Measurements from ENCODE around the gene DUSP16. TPM values are rescaled to one million over a fixed set of nuclear protein-coding genes. Genes with fewer than 3 reads are reported as not detected.

DUSP16 gene
- total RNA-seq, 1 donor from 2014 or later = 15.9 TPM

DNA sequence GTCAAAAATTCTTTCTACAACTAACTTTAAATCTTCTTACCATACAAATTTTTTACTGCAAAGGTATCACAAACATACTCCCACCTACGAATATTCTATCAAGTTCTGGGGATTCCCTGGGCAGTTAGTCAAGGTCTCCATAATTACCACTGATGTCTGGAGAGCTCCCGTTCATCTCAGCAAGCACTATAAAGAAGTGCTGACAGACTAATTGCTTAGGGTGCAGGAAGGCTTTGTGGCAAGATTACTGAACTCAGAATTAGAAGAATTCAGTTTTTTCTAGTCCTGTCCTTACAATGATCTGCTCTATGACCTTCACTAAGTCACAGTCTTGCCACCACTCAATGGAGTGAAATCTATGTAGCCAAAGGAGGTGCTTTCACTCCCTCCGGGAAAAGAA lies 61.5 kb downstream of the DUSP16 start:
- no peak for DNase-seq (ENCODE audit: low spot score)

DNA sequence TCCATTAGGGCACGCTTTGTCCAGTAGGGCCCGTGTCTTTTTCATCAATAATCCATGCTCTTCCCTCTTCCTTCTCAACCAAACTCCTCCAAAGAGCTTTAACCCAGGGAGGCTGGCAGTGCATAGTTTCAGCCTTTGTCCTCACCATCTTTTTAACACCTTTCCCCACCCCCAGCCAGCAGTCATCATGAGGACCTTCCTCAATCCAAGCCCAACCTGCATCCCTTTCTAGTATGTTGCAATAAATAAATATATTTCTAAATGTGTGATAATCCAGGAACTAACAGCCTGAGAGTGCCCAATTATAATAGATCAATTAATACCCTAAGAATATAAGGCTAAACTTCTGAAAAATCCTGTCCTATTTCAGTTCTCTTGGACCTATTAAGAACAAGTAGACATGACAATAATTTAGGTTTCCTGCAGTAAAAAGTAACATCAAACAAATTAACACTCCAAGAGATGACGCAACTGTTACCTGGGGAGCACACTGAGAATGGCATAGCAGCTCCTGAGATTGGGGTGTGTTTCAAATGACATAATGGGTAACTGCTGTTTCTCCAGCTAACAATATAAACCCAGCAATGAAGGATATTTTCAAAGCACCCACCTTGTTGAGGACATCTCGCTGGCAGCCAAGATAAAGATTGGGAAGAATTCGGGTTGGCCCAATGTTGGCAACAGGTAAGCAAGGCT lies 62.6 kb downstream of the DUSP16 start:
- no peak for DNase-seq (ENCODE audit: low spot score)

DNA sequence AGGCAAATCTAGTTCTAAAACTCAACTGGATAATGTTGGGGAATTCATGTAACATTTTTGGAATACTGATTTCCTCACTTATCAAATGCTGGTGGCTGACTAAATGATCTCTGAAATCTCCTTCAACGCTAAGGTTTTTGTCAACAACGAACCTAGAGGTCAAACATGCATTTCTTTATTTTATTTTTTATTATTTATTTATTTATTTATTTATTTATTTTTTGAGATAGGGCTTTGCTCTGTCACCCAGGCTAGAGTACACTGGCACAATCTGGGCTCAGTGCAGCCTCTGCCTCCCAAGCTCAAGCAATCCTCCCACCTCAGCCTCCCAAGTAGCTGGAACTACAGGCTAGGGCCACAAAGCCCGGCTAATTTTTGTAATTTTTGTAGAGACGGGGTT lies 64.5 kb downstream of the DUSP16 start:
- no peak for DNase-seq (ENCODE audit: low spot score)

DNA sequence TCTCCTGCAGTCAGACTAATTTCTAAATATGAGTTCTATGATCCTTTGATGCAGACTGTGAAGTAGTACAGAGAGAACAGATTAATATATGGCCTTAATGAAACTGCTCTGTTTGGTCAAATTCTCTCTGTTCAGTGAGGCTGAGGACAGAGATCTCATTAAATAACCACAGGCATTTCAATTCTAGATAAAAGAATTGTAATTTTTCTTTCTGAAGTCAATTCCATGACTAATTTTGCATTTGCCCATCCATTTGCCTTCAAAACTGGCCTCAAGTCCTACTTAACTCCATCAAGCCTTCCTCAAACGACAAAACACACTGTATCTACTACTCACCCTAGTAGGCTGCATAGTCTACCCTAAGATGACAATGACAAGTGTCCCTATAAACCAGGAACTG lies 67.1 kb downstream of the DUSP16 start:
- no peak for DNase-seq (ENCODE audit: low spot score)

DNA sequence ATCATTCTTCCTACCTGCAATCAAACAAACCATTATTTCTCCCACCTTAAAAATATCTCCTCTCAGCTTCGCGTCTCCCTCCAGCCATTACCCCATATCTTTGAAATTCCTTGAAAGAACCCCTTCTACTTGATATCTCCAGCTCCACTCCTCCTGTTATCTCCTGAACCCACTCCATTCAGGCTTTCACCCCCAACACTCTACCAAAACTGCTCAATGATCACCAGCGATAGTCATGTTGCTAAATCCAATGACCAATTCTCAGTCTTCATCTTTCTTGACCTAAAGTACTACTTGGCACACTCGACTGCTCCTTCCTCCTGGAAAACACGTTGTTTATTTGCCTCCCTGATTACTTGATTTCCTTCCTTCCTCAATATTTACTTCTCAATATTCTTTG lies 70.1 kb downstream of the DUSP16 start:
- no peak for DNase-seq (ENCODE audit: low spot score)

DNA sequence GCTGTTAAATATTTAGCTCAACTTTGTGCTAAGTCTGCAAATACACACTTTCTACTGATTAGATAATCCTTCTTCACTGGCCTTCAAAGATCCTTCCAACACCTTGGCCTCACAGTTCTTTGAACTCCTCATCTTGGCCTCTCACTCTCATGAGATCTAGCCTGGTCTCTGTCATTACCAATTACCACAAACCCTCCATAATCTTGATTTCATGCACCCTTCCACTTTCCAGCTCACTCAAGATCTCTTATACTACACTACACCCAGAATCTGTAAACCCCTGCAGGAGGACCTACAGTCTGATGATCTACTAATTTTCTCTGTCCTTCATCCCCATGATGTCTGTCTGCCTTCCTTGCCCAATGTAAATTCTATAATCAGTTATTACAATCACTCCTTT lies 71.1 kb downstream of the DUSP16 start:
- no peak for DNase-seq (ENCODE audit: low spot score)

DNA sequence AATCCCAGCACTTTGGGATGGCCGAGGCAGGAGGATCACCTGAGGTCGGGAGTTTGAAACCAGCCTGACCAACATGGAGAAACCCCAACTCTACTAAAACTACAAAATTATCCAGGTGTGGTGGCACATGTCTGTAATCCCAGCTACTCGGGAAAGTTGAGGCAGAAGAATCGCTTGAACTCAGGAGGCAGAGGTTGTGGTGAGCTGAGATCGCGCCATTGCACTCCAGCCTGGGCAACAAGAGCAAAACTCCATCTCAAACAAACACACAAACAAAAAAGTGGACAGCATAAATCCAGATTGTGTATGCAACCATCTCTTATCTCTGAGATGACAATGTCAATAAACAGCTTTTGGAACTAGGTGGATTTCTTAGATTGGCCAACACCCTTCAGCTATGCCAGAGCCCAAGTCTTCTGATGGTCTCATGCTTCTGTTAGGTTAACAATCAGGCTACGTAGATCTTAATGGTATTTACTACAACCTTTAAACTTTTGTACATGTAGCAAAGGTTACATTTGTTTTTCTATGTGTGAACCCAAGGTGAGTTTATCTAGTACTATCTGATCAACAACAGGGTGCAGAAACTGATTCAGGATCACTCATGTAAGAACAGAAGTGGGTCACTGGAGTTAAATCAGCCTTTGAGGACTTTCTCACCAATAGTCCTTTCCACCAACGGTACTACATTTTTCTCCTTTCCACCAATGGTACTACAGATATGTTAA lies 73.7 kb downstream of the DUSP16 start:
- no peak for DNase-seq (ENCODE audit: low spot score)

DNA sequence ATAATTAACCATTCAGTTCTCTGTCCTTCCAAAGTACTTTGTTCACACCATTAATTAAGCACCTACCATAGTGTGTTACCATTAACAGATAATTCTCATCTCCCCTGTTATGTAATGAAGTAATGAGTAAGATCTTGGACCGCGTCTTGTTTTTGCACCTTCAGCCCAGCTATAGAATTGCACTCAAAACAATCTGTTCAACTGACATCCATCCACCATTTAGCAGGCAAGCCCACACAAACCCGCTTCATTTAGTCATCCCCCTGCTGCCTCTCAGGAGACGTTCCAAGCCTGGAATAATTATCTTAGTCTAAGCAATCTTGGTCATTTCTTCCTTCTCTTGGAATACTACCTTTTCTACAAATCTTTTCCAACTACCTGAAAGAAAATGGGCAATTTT lies 74.4 kb downstream of the DUSP16 start:
- no peak for DNase-seq (ENCODE audit: low spot score)

DNA sequence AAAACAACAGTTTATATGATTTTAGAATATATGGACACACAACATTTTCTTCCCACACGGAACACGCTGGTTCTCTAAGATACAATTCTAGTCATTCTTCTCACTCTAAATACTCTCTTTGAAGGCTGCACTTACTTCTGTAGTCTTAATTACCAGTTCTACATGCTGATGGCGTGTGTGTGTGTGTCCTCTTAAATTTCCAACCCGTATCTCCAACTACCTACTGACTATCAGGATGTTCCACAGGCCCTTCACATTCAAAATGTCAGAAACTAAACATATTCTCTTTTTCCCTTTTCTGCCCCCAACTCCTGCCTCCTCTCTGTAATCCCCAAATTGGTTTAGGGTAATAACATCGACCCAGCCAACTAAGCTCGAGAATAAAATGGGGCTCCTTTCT lies 75.2 kb downstream of the DUSP16 start:
- DNase-seq (ENCODE audit: low spot score) = no peak

DNA sequence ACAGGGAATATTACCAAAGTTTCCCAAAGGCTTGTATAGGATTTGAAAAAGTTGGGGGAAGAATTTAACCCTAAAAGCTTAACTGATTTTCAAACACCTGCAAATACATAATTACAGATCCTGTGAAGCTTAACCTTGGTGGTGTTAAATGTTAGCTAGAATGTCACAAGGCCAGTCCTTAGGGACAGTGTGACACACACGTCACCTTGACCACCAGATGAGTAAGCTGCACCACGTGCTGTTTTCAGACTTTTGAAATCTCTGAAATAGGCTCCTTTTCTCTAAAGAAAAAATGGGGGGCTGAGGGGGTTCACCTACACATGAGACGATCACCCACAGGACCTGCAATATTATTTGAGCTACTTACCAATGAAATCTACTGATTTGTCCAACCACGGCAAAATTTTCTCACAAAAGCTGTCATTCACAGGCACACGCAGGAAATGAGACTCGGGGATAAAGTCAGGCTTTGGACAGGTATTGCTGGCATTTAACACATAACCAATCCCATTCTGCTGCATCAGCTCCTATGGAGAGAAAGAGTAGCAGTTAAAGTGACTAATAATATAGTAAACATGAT lies 75.9 kb downstream of the DUSP16 start:
- DNase-seq (ENCODE audit: low spot score) = no peak

DNA sequence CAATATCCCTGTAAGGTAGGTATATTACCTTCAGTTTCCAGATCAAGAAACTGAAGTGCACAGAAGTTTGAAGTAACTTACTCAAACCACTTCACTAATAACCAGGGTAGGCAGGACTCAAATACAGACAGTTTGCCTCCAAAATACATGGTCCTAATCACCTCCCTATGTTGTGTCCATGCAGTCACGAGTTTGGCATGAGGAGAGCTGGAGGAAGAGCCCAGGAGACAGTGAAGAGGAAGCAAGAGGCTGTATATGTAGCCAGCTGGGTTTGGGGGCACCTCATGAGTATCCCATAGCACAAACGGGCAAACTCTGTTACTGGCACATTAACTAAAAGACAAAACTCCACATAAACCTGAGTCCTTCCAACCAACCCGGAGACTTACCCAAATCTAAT lies 79.2 kb downstream of the DUSP16 start:
- no peak for DNase-seq (ENCODE audit: low spot score)

DNA sequence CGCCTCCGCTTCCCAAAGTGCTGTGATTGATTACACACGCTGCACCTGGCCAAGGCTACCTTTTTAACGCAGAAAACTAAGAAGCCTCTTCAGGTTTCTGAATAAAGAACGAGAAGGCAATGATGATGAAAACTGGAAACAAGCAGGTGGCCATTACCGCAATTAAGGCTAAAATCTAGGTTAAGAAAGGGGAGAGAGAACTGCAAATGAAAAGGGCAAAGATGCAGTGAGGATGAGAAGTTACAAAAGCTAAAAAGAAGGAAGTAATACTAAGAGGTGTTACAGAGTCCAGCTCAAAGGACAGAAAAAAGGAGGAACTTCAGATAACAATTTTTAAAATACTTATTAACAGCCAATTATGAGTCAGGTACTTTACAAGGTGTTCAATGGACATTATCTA lies 79.7 kb downstream of the DUSP16 start:
- DNase-seq (ENCODE audit: low spot score) = no peak

DNA sequence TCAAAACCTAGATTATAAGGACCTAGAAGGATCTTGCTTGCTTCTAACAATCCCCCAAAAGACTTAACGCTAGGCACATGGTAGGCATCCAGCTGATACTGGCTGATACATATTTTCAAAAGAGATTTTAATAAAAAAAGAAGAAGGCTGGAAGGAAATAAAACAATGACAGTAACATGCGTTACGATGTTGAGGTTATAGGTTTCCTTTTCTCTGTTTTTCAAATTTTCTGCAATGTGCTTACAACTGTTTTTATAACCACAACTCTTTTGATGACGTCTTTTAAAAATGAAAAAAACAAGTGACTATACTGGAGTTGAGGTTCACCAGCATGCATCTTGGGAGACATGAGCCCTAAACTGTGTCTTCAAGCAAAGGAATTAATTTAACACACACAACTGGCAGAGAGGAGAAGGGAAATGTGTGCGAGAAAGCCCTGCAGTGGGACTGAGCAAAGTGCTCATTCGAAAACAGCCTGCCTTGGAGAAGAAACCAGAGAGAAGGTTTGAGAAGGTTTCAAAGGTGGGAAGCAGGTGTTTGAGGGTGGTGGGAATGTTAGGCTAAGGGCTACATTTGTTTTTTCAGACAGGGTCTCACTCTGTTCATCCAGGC lies 80.4 kb downstream of the DUSP16 start:
- DNase-seq (ENCODE audit: low spot score) = no peak

DNA sequence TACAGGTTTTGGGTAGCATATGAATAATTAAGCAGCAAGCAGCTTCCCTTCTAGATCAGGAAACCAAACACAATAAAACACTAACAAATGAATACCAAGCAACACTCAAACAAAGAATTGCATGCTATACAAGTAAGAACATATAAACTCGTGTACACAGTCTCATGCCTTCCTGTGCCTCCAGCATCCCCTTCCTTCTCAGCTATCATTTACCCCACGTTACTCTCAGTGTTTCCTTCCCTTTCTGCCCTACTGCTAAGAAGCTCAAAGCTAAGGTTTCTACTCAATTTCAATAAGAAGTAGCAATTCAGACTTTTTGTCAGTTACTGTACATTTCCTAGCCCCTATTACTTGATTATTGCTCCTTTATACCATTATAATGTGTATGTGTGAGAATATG lies 81.0 kb downstream of the DUSP16 start:
- DNase-seq (ENCODE audit: low spot score) = no peak

DNA sequence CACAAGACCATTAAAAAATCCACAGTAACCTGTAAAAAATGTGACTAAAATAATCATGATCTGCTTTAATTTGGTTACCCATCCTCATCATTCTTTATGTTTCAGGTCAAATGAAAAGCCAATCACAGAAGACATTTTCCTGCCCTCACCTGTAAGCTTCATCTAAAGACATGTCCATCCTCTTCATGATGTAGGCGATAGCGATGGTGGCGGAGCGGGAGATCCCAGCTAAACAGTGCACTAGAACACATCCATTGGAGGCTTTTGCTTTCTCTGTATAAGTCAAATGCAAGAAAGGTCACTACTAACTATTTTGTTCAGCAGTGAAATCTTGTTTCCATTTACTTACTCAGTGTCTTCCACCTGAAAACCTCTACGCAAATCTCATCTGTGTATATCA lies 82.6 kb downstream of the DUSP16 start:
- no peak for DNase-seq (ENCODE audit: low spot score)

DNA sequence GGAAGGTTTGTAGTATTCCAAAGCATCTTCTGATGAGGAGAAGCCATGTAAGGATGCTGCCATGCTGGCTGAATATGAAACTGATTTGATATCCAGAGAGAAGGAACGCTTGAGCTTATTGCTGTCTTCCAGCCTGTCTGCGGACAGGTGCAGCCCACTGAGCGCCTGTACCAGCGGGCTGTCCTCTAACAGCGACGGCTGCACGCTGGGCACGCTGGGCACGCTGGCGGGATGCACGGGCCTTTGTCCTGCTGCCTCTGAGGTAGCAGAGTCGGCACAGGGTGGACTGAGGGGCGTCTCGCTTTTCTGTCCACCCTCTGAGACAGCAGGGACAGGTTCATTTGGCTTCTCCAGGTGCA lies 85.2 kb downstream of the DUSP16 start:
- no peak for DNase-seq (ENCODE audit: low spot score)

DNA sequence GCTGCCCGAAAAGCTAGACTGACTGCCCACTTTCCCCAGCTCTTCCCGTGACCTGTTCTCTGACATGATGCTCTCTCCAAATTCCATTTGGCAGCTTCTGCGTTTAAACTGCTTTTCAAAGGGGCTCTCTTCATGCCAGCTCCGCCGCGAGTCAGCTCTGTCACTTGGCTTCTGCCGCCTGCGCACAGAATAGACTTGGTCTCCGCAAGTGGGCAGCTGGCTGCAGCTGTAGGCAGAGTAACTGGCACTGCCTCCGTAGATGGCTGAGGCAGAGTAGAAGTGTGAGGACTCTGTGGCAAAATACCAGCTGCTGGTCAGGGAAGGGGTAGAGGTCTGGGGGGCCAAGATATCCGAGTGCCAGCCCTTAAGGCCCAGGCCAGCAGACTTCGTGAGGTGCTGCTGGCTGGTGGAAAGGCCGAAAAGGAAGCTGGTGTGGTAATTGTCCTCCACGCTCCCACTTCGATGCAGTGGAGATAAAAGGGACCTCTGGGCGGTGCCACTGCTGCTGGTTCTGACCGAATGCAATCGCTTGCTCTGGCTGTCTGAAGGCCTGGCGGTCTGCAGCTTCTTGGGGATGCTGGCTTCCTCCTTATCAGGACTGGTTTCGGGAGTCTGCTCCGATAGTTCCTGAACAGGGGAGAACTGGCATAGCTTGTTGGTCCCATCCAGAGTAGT lies 85.7 kb downstream of the DUSP16 start:
- DNase-seq (ENCODE audit: low spot score) = no peak

DNA sequence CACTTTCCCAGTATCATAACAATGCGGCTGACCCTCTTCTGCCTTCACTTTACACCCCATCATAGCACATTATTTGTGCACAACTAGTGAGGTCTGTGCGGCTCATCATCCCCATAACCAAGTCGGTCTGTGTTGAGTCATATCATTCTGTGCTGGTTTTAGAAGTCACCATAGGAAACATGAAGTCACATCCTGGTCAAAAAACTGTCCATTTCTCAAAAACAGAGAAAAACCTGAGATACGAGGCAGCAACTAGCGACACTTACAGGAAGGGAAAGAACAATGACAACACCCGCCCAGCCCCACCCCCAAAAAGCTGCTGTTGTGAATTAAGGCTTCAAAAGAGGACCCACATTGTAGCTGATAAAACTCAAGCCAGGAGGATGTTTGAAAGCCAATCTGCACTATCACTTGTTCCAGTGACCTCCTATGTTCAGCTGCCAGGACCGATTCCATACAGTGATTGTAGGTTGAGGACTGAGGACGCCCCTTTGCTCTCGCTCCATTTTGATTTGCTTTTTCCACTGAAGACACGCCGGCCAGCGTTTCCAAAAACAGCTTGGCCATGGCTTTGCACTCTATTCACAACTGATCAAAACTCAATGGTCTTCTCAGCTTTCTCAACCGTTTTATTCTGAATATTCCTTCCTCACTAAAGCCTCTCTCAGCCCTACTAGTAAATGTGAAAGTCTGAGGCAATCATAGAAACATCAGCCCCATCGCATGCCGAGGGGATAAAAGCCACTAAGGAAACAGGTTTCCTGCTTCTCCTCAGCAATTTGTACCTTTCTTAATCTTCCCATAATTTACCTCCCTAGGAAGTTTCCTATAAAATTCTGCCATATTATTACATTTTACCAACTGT lies 87.5 kb downstream of the DUSP16 start:
- DNase-seq (ENCODE audit: low spot score) = no peak

DNA sequence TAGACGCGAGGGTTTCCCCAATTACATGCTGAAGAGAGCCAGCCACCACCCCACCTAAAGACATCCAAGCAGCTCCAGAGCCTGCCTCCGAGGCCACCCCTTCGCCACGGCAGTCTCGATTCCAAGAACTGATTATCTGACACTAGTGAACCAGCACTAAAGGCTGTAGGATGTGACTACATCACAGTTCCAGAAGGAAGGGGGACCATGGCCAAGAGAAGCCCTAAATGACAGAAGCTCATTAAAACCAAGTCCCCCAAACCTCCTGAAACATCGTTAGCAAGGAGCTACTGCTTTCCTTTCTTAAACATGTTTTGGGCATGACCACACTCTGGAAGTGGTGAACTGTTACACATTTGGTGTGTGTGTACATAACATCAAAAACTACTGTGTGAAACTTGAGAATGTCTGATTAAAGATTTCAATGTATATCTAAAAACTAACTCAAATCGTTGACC lies 88.2 kb downstream of the DUSP16 start:
- no peak for DNase-seq (ENCODE audit: low spot score)

DNA sequence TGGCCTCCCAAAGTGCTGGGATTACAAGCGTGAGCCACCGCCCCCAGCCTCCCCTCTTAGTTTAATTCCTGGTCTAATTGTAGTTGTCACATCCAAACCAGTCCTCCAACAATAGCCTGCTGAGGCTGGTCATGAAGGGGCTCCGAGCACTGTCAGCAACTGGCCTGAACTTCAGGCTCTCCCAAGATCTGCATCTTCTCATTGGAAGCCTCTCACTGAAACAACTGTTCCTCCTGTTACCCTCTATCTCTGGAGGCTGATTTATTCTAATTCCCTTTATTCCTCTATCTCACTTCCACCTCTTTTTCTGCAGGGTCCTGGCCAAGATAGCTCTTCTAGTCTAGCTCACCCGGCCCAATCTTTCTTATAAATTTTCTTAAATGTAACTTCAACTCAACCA lies 89.4 kb downstream of the DUSP16 start:
- DNase-seq (ENCODE audit: low spot score) = no peak

Measured in mesenteric fat pad (tissue), 1 donor.